OCI-LY3 (cell line): ENCODE results near the gene GRK3.

Experiments used
- H2AFZ ChIP-seq: fragments of 200-600, 300-600 bp; shearing (Covaris generic); 2 replicates; pipeline ENCODE4 v1.6.0; 2014; ENCODE audit warnings: antibody characterized with exemption, low read depth, low read length
- H3K27ac ChIP-seq: fragments of 200-600, 300-600 bp; sonication (generic); 2 replicates; pipeline ENCODE4 v1.5.1; 2014; ENCODE audit warnings: mild to moderate bottlenecking, low read length, moderate library complexity, mixed read lengths
- H3K27me3 ChIP-seq: fragments of 200-600, 300-600 bp; sonication (generic); 2 replicates; pipeline ENCODE4 v1.6.1; 2014; ENCODE audit warnings: low read depth, low read length, mixed read lengths
- H3K36me3 ChIP-seq: fragments of 200-600, 300-600 bp; sonication (generic); replicated peaks from 2 replicates; pipeline ENCODE3; 2014; ENCODE audit warnings: low read depth, low read length, mixed read lengths
- H3K4me1 ChIP-seq: fragments of 300-600, 200-600 bp; sonication (generic); 2 replicates; pipeline ENCODE4 v1.6.1; 2014; ENCODE audit warnings: low read length, mixed read lengths
- H3K4me2 ChIP-seq: fragments of 200-600, 300-600 bp; sonication (generic); 2 replicates; pipeline ENCODE4 v1.6.1; 2014; ENCODE audit warnings: low read length, mixed read lengths
- H3K4me3 ChIP-seq: fragments of 300-600, 200-600 bp; sonication (generic); 2 replicates; pipeline ENCODE4 v1.5.1; 2014; ENCODE audit warnings: antibody characterized with exemption, mild to moderate bottlenecking, low read length, moderate library complexity
- H3K79me2 ChIP-seq: fragments of 300-600, 200-600 bp; shearing (Covaris generic); 2 replicates; pipeline ENCODE4 v1.6.1; 2014; ENCODE audit warnings: mild to moderate bottlenecking, low read length, mixed read lengths
- H3K9ac ChIP-seq: fragments of 300-600, 200-600 bp; shearing (Covaris generic); 2 replicates; pipeline ENCODE4 v1.6.0; 2014; ENCODE audit warnings: mild to moderate bottlenecking, low read length, moderate library complexity
- H3K9me3 ChIP-seq: fragments of 200-600, 300-600 bp; shearing (Covaris generic); 2 replicates; pipeline ENCODE4 v1.6.1; 2014; ENCODE audit warnings: low read length, mixed read lengths; ENCODE audit not compliant: insufficient read depth
- H4K20me1 ChIP-seq: fragments of 200-600, 300-600 bp; sonication (generic); 2 replicates; pipeline ENCODE4 v1.6.1; 2016; ENCODE audit warnings: low read length, mixed read lengths; ENCODE audit not compliant: insufficient read depth
- CTCF ChIP-seq: fragments of 200-600, 300-600 bp; sonication (generic); IDR thresholded peaks from 2 replicates; pipeline ENCODE4 v1.5.1; 2014; ENCODE audit warnings: antibody characterized with exemption, low read length, low read depth
- EZH2phosphoT487 ChIP-seq: fragments of 200-600 bp; shearing (Covaris generic); IDR thresholded peaks from 2 replicates; pipeline ENCODE4 v1.6.1; 2018; ENCODE audit warnings: antibody characterized with exemption, mixed run types, low read depth

GRK3 gene

GRCh38 chr22:25690798-25691197, 126.3 kb downstream of the GRK3 start:
- peaks cover 73% of the 10 kb centered on the region for H3K36me3 ChIP-seq
- no peaks in the 10 kb centered on the region for H3K27me3 ChIP-seq
- H4K20me1 ChIP-seq, result no peaks in the 10 kb centered on the region
- no peaks in the 10 kb centered on the region for H3K79me2 ChIP-seq
- H3K9ac ChIP-seq, result no peak overlapping the region
- no peak overlapping the region for H3K4me3 ChIP-seq
- TF ChIP-seq CTCF (no peak), EZH2phosphoT487 (no peak)
- H3K9me3 ChIP-seq, result no peaks in the 10 kb centered on the region
- no peak overlapping the region for H2AFZ ChIP-seq
- peak overlapping the region; percentile 2; the same call in 1 of the 2 replicates for H3K27ac ChIP-seq
- H3K4me1 ChIP-seq, result peaks cover 4% of the 10 kb centered on the region; the same call in 1 of the 2 replicates
- no peak overlapping the region for H3K4me2 ChIP-seq

GRCh38 chr22:25692397-25693267, 128.2 kb downstream of the GRK3 start:
- Histone ChIP-seq H3K36me3 (peaks cover 78% of the 10 kb centered on the region), H3K4me2 (no peak overlapping the region), H3K27me3 (no peaks in the 10 kb centered on the region), H3K27ac (no peak overlapping the region), H3K4me1 (peaks cover 4% of the 10 kb centered on the region; the same call in 1 of the 2 replicates), H2AFZ (no peak overlapping the region), H3K79me2 (no peaks in the 10 kb centered on the region), H3K9me3 (no peaks in the 10 kb centered on the region), H3K4me3 (no peak overlapping the region), H4K20me1 (no peaks in the 10 kb centered on the region), H3K9ac (no peak overlapping the region)
- TF ChIP-seq EZH2phosphoT487 (no peak), CTCF (no peak)

- Histone ChIP-seq H3K4me3 (no peak overlapping the region), H3K4me2 (no peak overlapping the region), H3K36me3 (peaks cover 78% of the 10 kb centered on the region), H4K20me1 (no peaks in the 10 kb centered on the region), H3K4me1 (peaks cover 4% of the 10 kb centered on the region; the same call in 1 of the 2 replicates), H3K27me3 (no peaks in the 10 kb centered on the region), H3K79me2 (no peaks in the 10 kb centered on the region), H2AFZ (no peak overlapping the region), H3K9me3 (no peaks in the 10 kb centered on the region), H3K27ac (no peak overlapping the region), H3K9ac (no peak overlapping the region)
- TF ChIP-seq CTCF (no peak), EZH2phosphoT487 (no peak)
Observed at GRCh38 chr22:25693268-25693565, 128.7 kb downstream of the GRK3 start.

- no peak overlapping the region for H3K27ac ChIP-seq
- no peaks in the 10 kb centered on the region for H4K20me1 ChIP-seq
- no peaks in the 10 kb centered on the region; the same call in 1 of the 2 replicates for H3K79me2 ChIP-seq
- no peak overlapping the region for H3K9ac ChIP-seq
- no peak overlapping the region for H3K4me3 ChIP-seq
- H3K36me3 ChIP-seq, result peaks cover 77% of the 10 kb centered on the region
- H2AFZ ChIP-seq, result no peak overlapping the region
- no peaks in the 10 kb centered on the region for H3K27me3 ChIP-seq
- H3K4me2 ChIP-seq, result no peak overlapping the region
- no peaks in the 10 kb centered on the region for H3K9me3 ChIP-seq
- peaks cover 4% of the 10 kb centered on the region; the same call in 1 of the 2 replicates for H3K4me1 ChIP-seq
- TF ChIP-seq EZH2phosphoT487 (no peak), CTCF (no peak)
Observed at GRCh38 chr22:25694196-25694907, 129.9 kb downstream of the GRK3 start.
